Epithelial cell of proximal tubule (primary cell): ENCODE results near the gene TPRN. TPM values are rescaled to one million over a fixed set of nuclear protein-coding genes. Genes with fewer than 3 reads are reported as not detected.

Source experiments
- DNase-seq: peaks from one replicate; pipeline ENCODE4 v3.0.0-alpha.2; 2011; ENCODE audit warnings: low read depth
- H3K4me3 ChIP-seq: 2 replicates; pipeline ENCODE4 v1.5.1; 2011; ENCODE audit warnings: low read depth, mild to moderate bottlenecking, low read length
- total RNA-seq: library from RNA; depleted of rRNA; stranded (reverse); fragments of >200 nt; gene quantifications from 2 replicates; pipeline ENCODE4 v1.2.3, GENCODE V29; 2015
- TF ChIP-seq, protein P1 (sequence below): conservative IDR thresholded peaks from 2 replicates; pipeline ENCODE4 v1.5.1; 2012; ENCODE audit warnings: low read depth, mild to moderate bottlenecking, low read length

TPRN gene
- total RNA-seq, 1 donor from 2014 or later: 10.5 TPM

DNA sequence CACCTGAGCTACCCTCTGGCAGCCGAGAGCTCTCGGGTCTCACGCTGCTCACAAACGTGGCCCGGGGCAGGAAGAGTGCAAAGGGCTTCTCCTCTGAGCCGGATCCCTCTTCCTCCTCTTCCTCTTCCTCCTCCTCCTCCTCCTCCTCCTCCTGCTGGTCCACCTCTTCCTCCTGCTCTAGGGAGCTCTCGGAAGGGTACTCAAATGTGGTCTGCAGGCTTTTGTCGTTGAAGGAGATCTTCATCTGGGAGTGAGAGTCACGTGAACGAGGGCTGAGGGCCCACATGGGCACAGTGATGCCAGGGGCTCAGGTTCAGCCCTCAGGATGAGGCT lies 8.1 kb downstream of the TPRN start:
- H3K4me3 ChIP-seq: no peak overlapping the region
- DNase-seq: no peak
- TF ChIP-seq, protein P1, sequence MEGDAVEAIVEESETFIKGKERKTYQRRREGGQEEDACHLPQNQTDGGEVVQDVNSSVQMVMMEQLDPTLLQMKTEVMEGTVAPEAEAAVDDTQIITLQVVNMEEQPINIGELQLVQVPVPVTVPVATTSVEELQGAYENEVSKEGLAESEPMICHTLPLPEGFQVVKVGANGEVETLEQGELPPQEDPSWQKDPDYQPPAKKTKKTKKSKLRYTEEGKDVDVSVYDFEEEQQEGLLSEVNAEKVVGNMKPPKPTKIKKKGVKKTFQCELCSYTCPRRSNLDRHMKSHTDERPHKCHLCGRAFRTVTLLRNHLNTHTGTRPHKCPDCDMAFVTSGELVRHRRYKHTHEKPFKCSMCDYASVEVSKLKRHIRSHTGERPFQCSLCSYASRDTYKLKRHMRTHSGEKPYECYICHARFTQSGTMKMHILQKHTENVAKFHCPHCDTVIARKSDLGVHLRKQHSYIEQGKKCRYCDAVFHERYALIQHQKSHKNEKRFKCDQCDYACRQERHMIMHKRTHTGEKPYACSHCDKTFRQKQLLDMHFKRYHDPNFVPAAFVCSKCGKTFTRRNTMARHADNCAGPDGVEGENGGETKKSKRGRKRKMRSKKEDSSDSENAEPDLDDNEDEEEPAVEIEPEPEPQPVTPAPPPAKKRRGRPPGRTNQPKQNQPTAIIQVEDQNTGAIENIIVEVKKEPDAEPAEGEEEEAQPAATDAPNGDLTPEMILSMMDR: no peak

DNA sequence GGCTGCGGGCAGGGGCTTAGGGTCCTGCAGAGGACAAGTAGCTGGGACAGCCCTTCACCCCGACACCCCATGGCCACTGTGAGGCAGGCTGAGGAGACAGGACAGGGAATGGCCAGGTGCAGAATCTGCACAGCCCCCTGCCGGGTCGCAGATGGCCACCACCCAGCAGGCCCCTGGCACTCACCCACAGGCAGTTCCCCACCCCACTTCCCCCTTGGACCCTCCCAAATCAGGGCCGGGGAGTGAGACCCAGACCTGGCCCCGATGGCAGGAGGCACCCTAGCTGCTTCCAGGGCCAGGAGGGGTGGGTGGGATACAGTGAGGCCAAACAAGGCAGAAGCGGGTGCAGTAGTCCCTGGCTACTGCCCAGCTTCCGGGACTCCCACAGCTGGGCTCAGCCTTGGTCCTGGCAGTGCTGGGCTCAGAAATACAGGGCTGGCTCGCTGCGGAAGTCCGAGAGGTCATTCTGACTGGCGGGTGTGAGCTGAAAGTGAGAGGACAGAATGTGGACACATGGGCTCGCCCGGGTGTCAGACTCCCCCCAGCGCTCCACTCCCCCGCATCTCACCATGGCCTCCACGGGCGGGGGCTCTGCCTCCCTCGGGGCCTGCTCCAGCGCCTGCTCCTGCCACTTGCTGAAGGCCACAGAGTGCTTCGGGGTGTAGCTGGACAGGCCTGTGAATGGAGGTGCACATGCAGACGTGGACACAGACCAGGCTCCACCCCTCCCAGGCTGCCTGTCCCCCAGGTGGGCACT lies 8.7 kb downstream of the TPRN start:
- TF ChIP-seq, protein P1: no peak
- H3K4me3 ChIP-seq: no peak overlapping the region
- DNase-seq: no peak

DNA sequence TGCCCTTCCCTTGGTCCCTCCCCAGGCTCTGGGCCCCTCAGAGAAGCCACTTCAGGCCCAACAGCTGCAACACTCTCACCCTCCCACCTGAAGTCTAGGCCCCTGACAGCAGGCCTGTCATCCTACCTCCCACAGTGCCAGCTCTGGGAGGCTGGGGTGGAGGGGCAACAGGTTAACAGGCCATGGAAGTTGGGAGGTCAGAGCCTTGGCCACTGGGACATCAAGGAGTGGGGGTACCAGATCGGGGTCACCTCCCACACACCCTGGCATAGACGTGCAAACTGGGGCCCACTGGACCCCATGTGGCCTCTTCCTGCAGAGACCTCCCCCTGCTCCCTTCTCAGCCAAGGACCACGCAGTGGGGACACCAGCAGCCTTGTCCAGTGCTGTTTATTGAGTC lies 9.3 kb downstream of the TPRN start:
- TF ChIP-seq, protein P1: no peak
- H3K4me3 ChIP-seq: no peak overlapping the region
- no peak for DNase-seq

DNA sequence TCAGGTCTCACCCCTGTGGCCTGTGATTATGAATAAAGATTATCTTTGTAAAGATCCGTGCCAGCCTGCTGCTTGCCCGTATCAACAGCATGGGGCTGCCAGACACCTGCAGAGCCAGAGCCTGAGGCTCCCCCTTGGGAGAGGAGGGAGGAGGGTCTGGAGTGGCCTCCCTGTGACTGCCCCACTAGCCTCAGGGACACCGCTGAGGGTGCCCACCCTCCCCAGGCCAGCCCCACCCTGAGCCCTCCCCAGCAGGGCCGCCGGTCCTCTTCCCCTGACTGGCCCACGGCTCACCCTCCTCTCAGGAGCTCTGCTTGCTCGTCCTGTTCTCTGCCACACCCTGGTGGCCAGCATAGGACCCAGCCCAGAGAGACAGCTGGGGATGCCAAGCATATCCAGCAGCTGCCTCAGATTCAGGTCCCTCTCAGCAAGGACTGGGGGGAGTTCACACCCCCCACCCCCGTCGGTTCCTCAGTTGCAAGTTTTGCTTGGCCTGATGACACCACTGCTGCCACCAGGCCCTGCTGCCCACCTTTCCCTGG lies 10.2 kb downstream of the TPRN start:
- no peak overlapping the region for H3K4me3 ChIP-seq
- TF ChIP-seq, protein P1: peak; percentile 12
- no peak for DNase-seq

DNA sequence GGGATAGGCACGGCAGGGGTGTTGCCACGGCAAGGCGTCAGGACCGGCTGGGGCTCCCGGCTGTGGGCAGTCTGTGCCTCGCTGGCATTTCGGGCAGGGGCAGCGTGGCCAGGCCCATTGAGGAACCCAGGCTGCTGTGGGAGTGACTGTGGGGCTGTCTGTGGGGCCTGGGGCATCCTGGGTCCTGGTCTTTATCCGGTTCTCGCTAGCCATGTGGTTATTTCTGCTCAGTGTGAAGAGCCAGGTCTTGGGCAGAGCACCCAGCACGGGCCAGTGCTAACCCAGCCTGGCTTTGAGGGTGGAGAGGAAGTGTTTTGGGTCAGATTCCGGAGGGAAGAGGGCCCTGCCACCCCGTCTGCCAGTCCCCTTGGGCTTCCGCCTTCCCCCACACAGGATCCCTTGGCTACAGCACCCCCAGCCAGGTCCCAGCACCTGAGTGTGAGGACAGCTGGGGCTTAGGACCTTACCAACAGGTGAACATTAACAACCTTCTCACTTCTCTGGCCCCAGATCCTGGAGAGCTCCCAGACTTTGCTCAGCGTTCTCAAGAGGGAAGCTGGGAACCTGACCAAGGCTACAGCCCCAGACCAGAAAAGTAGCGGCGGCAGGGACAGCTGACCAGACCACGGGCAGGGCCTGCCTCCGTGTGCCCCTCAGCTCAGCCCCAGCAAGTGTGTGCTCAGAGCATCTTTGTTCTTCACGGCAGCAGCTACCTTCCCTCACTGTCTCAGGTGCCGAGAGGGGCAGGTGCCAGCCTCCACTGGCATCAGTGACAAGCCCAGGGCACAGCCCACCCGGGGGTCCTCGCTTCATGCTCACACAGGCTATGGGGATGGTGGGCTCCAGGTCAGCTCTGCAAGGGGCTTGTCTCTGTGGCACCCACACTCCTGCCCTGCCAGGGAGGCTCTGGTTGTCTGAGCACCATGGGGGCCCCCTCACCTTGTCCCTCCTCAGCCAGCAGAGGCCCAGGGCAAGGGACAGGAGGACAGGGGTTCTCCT lies 10.9 kb downstream of the TPRN start:
- TF ChIP-seq, protein P1: no peak
- peak overlapping the region; percentile 97 for H3K4me3 ChIP-seq
- no peak for DNase-seq

DNA sequence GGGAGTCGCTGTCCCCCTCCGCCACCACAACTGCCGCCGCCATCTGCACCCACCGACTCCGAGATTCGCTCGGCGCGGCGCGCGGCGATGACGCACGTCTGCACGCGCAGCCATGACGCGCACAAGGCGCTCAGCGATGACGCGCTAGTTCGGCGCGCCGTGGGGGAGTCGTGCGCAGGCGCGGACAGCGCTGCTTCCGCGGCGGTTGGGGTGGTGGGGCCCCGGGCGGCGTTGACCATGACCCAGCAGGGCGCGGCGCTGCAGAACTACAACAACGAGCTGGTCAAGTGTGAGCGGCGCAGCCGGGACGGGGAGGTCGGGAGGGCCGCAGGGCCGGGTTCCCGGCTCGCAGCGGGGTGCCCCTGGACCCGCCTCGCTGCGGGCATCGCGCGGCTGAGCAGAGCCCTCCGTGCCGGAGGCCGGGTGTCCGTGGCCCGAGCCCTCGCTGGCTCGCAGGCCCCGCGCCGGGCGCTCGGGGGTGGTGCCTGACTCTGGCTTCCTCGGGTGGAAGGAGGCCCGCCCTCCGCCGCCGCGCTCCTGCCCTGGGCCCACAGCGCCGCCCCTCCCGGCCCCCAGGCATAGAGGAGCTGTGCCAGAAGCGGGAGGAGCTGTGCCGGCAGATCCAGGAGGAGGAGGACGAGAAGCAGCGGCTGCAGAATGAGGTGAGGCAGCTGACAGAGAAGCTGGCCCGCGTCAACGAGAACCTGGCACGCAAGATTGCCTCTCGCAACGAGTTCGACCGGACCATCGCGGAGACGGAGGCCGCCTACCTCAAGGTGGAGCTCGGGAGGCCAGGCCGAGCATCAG lies 11.8 kb downstream of the TPRN start, which contains the start of the genes ANAPC2 and SSNA1:
Gene ANAPC2, minus strand, starts transcription at position 71 of the 807 bp plus-strand sequence. Its CDS starts 28 bp downstream, at position 43.
Gene SSNA1, plus strand, starts transcription at position 187 of the 807 bp plus-strand sequence. Its CDS starts 51 bp downstream, at position 238.
- TF ChIP-seq, protein P1: peak; percentile 56
- peak; percentile 54 for DNase-seq
- H3K4me3 ChIP-seq: peak within 1 kb of the TSS; percentile 97
